K562 (cell line): ENCODE results near the gene DNMT1. TPM values are rescaled to one million over a fixed set of nuclear protein-coding genes. Genes with fewer than 3 reads are reported as not detected.

ENCODE experiments used
- ATAC-seq: fragments of 200-7000 bp; cut with Tn5 transposase; 3 replicates; pipeline ENCODE4 v1.9.1; 2020; ENCODE audit warnings: moderate library complexity
- BruUV-seq: library from RNA; stranded (reverse); fragments of 400-500 nt; replicated peaks from 2 replicates; lab custom pipeline; 2021; lab: Mats Ljungman, UMichigan
- CTCF ChIA-PET: fragments of 300-600 bp; formaldehyde crosslinking; extraction: SDS; loops from one replicate; lab custom pipeline; 2021; ENCODE audit warnings: low intra/inter-chr PET ratio; lab: Yijun Ruan, JAX
- POLR2A ChIA-PET: fragments of 300-600, 350-650 bp; sonication (Branson Sonifier 250); formaldehyde crosslinking; extraction: SDS; loops from one replicate; lab custom pipeline; 2021; ENCODE audit warnings: antibody characterized with exemption, inconsistent platforms; lab: Yijun Ruan, JAX
- DNase-seq, 4 experiments: peaks; one replicate each; pipeline versions ENCODE4 v3.0.0 to v3.0.0-alpha.2; 2011 to 2018; ENCODE audit warnings: low spot score in 3 of 4, mixed read lengths in 3 of 4; ENCODE audit errors: extremely low read depth in 1 of 4
- FAIRE-seq: peaks from 2 replicates; lab custom pipeline; 2011; peaks lifted over from hg19 to GRCh38; lab: Jason Lieb, UNC
- H2AFZ ChIP-seq: 2 replicates; pipeline ENCODE4 v1.6.0; 2011; ENCODE audit warnings: low read depth, low read length, control low read depth, inconsistent platforms
- H3K27ac ChIP-seq: fragments of 200-600 bp; 3 replicates; pipeline ENCODE4 v1.8.0; 2011; ENCODE audit warnings: low read depth, mild to moderate bottlenecking, control low read depth, inconsistent platforms, low read length, moderate library complexity, mixed read lengths; ENCODE audit errors: extremely low read depth
- H3K27me3 ChIP-seq, 2 experiments: fragments of 300-600 bp in 1 of 2; 2 replicates in 1 of 2; 3 replicates in 1 of 2; pipeline versions ENCODE4 v1.6.0 to v1.8.0; 2011; ENCODE audit warnings: inconsistent platforms in 2 of 2, low read length in 2 of 2, mild to moderate bottlenecking in 1 of 2, mixed read lengths in 1 of 2, moderate library complexity in 1 of 2; ENCODE audit not compliant: control insufficient read depth in 2 of 2, insufficient read depth in 2 of 2
- H3K36me3 ChIP-seq: fragments of 300-600 bp; 3 replicates; pipeline ENCODE4 v1.8.0; 2011; ENCODE audit warnings: mild to moderate bottlenecking, low read length, inconsistent platforms; ENCODE audit not compliant: control insufficient read depth, insufficient read depth
- H3K4me1 ChIP-seq, 2 experiments: fragments of 200-600 bp in 1 of 2; replicated peaks in 1 of 2; 2 replicates in 1 of 2; 3 replicates in 1 of 2; pipeline versions ENCODE4 v1.5.1 to v1.8.0; 2011; ENCODE audit warnings: inconsistent platforms in 2 of 2, low read length in 2 of 2, mild to moderate bottlenecking in 1 of 2, mixed read lengths in 1 of 2, moderate library complexity in 1 of 2; ENCODE audit not compliant: control insufficient read depth in 2 of 2, insufficient read depth in 2 of 2
- H3K4me2 ChIP-seq: 2 replicates; pipeline ENCODE4 v1.6.1; 2011; ENCODE audit warnings: low read length, control low read depth, inconsistent platforms, mixed read lengths; ENCODE audit not compliant: insufficient read depth
- H3K4me3 ChIP-seq: fragments of 200-600 bp; sonication (generic), shearing (Covaris generic); 2 replicates; pipeline ENCODE4 v1.5.1; 2016; ENCODE audit warnings: control low read depth, inconsistent platforms
- H3K79me2 ChIP-seq: fragments of 200-600 bp; 3 replicates; pipeline ENCODE4 v1.8.0; 2011; ENCODE audit warnings: low read length, inconsistent platforms; ENCODE audit not compliant: control insufficient read depth, insufficient read depth
- H3K9ac ChIP-seq, 2 experiments: 2 replicates each; pipeline versions ENCODE4 v1.6.0 to v1.6.1; 2011; ENCODE audit warnings: low read depth in 2 of 2, low read length in 2 of 2, control low read depth in 1 of 2, inconsistent platforms in 1 of 2, mild to moderate bottlenecking in 1 of 2, mixed read lengths in 1 of 2; ENCODE audit not compliant: insufficient read depth in 1 of 2
- H3K9me1 ChIP-seq: one replicate; pipeline ENCODE4 v1.6.0; 2011; ENCODE audit warnings: inconsistent platforms, mild to moderate bottlenecking, low read length, moderate library complexity; ENCODE audit not compliant: control insufficient read depth, insufficient read depth
- H3K9me3 ChIP-seq: replicated peaks from 2 replicates; pipeline ENCODE4 v1.5.1; 2011; ENCODE audit warnings: low read depth, low read length, inconsistent platforms; ENCODE audit not compliant: control insufficient read depth, insufficient read depth
- H4K20me1 ChIP-seq: replicated peaks from 2 replicates; pipeline ENCODE4 v1.6.1; 2011; ENCODE audit warnings: low read length, inconsistent platforms, mixed read lengths; ENCODE audit not compliant: control insufficient read depth, insufficient read depth
- CBX1 ChIP-seq: sonication (generic); IDR thresholded peaks from 2 replicates; pipeline ENCODE4 v1.6.1; 2016; ENCODE audit warnings: antibody characterized with exemption, low read depth, mild to moderate bottlenecking
- CBX8 ChIP-seq: fragments of 200-600 bp; sonication (generic); IDR thresholded peaks from 2 replicates; pipeline ENCODE4 v1.6.1; 2012; ENCODE audit warnings: borderline replicate concordance, mixed run types, low read depth, mild to moderate bottlenecking, moderate library complexity, mixed read lengths, low read length, control low read depth, inconsistent platforms; ENCODE audit not compliant: poor library complexity, severe bottlenecking; ENCODE audit errors: extremely low read depth
- CC2D1A ChIP-seq: fragments of 450-650 bp; IDR thresholded peaks from 2 replicates; pipeline ENCODE4 v1.6.1; 2017; ENCODE audit warnings: mild to moderate bottlenecking
- HEY1 ChIP-seq: fragments of 250-450 bp; sonication (Bioruptor Pico); IDR thresholded peaks from 2 replicates; pipeline ENCODE4 v1.5.0; 2020; ENCODE audit warnings: mild to moderate bottlenecking, moderate library complexity, borderline replicate concordance
- MTA3 ChIP-seq: fragments of 450-650 bp; formaldehyde crosslinking; IDR thresholded peaks from 2 replicates; pipeline ENCODE4 v1.6.1; 2017; ENCODE audit warnings: mild to moderate bottlenecking, borderline replicate concordance
- NFATC3 ChIP-seq: fragments of 450-650 bp; IDR thresholded peaks from 2 replicates; pipeline ENCODE4 v1.6.1; 2017; ENCODE audit warnings: mild to moderate bottlenecking
- OTX1 ChIP-seq: fragments of 450-650 bp; formaldehyde crosslinking; IDR thresholded peaks from 2 replicates; pipeline ENCODE4 v1.4.0; 2022; ENCODE audit warnings: mild to moderate bottlenecking
- POLR2B ChIP-seq: fragments of 450-650 bp; IDR thresholded peaks from 2 replicates; pipeline ENCODE4 v1.6.1; 2018; ENCODE audit warnings: low read depth; ENCODE audit not compliant: partially characterized antibody
- RERE ChIP-seq: sonication (generic); formaldehyde crosslinking; IDR thresholded peaks from 2 replicates; pipeline ENCODE4 v1.8.0; 2023; ENCODE audit warnings: missing genetic modification reagents, mild to moderate bottlenecking, borderline replicate concordance
- STAG1 ChIP-seq: sonication (generic); formaldehyde crosslinking; IDR thresholded peaks from 2 replicates; pipeline ENCODE4 v1.5.0; 2020; ENCODE audit warnings: missing genetic modification reagents, borderline replicate concordance
- TCF3 ChIP-seq: sonication (generic); formaldehyde crosslinking; IDR thresholded peaks from 2 replicates; pipeline ENCODE4 v1.4.0; 2020; ENCODE audit warnings: mild to moderate bottlenecking, missing genetic modification reagents
- ZKSCAN8 ChIP-seq: fragments of 200-800 bp; sonication (Bioruptor generic); IDR thresholded peaks from 2 replicates; pipeline ENCODE4 v1.6.1; 2016; ENCODE audit warnings: missing genetic modification characterization, missing compliant biosample characterization
- ZNF143 ChIP-seq: sonication (generic); formaldehyde crosslinking; IDR thresholded peaks from 2 replicates; pipeline ENCODE4 v1.9.0; 2022; ENCODE audit warnings: mild to moderate bottlenecking, missing genetic modification reagents
- WGBS: fragments of 100-300 bp; shearing (Covaris generic); methylation state at CpG from one replicate; pipeline ENCODE4 v1.1.6; 2016; ENCODE audit warnings: low coverage, mixed read lengths; ENCODE audit not compliant: insufficient coverage; ENCODE audit errors: missing lambda C conversion rate; 5-methylcytosine and 5-hydroxymethylcytosine counted together
- in situ Hi-C: fragments of 300-500 bp; cut with MboI; formaldehyde crosslinking; loops from 4 replicates; pipeline ENCODE4 v1.15.0; 2018; ENCODE audit warnings: inconsistent platforms, mixed read lengths
- intact Hi-C: fragments of 100-400 bp; cut with micrococcal nuclease; formaldehyde crosslinking; loops from 2 replicates; pipeline ENCODE4 v1.14.2; 2022
- polyA plus RNA-seq, 8 experiments: library from polyadenylated mRNA; depleted of rRNA in 4 of 8; stranded (reverse) in 5 of 8; unstranded in 3 of 8; fragments of >200 nt; fragmentation: Nextera tagmentation in 2 of 8; fragmentation: Illumina TruSeq in 1 of 8; extraction: Ambion mirVana in 2 of 8; extraction: Trizol in 1 of 8; gene quantifications; 2 replicates each; pipeline versions ENCODE4 v1.2.1 to v1.2.3, GENCODE V29; 2011 to 2014; ENCODE audit warnings: inconsistent platforms in 1 of 8, missing spikeins in 1 of 8
- total RNA-seq, 7 experiments: library from RNA; depleted of rRNA in 6 of 7; stranded (reverse); fragments of >200 nt in 6 of 7; fragmentation: Illumina TruSeq in 2 of 7; extraction: Trizol in 2 of 7; gene quantifications; 2 replicates each; pipeline versions ENCODE4 v1.2.1 to v1.2.3, GENCODE V29; 2011 to 2021; ENCODE audit warnings: low replicate concordance in 1 of 7
- TF ChIP-seq, protein P1 (sequence below): sonication (generic); formaldehyde crosslinking; IDR thresholded peaks from 2 replicates; pipeline ENCODE4 v1.8.0; 2022; ENCODE audit warnings: missing genetic modification reagents, mild to moderate bottlenecking, borderline replicate concordance

The DNMT1 gene
- total and polyA plus RNA-seq, 9 of the 15 experiments (the other 6 are each of a cell fraction or from before 2014, with no cell fraction given) = 80.1 to 271 (median 121) TPM

GRCh38 chr19:10112037-10112761, 82.6 kb downstream of the DNMT1 start:
- H3K27me3 ChIP-seq = no peaks in the 10 kb centered on the region
- no peak overlapping the region for H3K27ac ChIP-seq
- H3K4me1 ChIP-seq = peaks cover 2 to 87% of the 10 kb centered on the region in 2 experiments; a peak in 4 of 5 replicates
- no peak overlapping the region for H2AFZ ChIP-seq
- in situ Hi-C loops = no loop called here
- intact Hi-C loops = loop anchor here (5.0 kb wide), 1 partner anchor 180 kb away; no protein-coding TSS in a partner anchor
- H3K9me1 ChIP-seq = no peaks in the 10 kb centered on the region
- FAIRE-seq (peak; percentile 69), ATAC-seq (peak; percentile 12), DNase-seq (peak in 2 of 4 experiments; percentile 13 to 41)
- no peaks in the 10 kb centered on the region; the same call in 1 of the 2 replicates for H4K20me1 ChIP-seq
- ChIA-PET CTCF (interaction anchor here (0.6 to 1.1 kb wide), 2 partner anchors 178 to 1458 kb away, joined by 3 read pairs; no protein-coding TSS in a partner anchor), POLR2A (interaction anchor here (0.7 to 1.4 kb wide), 3 partner anchors 16 to 245 kb away, joined by 3 to 5 read pairs (median 3); no protein-coding TSS in a partner anchor)
- no TSS peak for BruUV-seq
- peak overlapping the region in 1 of 2 experiments; percentile 70; a peak in 2 of 4 replicates for H3K9ac ChIP-seq
- 23% methylated on average over 19 of the region's 23 CpGs for WGBS
- H3K79me2 ChIP-seq = peaks cover 22% of the 10 kb centered on the region
- H3K4me2 ChIP-seq = no peak overlapping the region
- peaks cover 74% of the 10 kb centered on the region for H3K36me3 ChIP-seq
- H3K4me3 ChIP-seq = no peak overlapping the region
- no peaks in the 10 kb centered on the region for H3K9me3 ChIP-seq
- TF ChIP-seq STAG1 (CRISPR knock-in tag) (no peak), RERE (CRISPR knock-in tag) (no peak), CBX1 (no peak), POLR2B (peak; percentile 44), NFATC3 (no peak), CBX8 (no peak), TCF3 (CRISPR knock-in tag) (no peak), ZKSCAN8 (CRISPR knock-in tag) (no peak), OTX1 (CRISPR knock-in tag) (no peak; the same call in 1 of the 2 replicates), HEY1 (CRISPR knock-in tag) (no peak), ZNF143 (CRISPR knock-in tag) (no peak), CC2D1A (no peak), MTA3 (0 out of 2 replicates have a peak, but pooled peaks have one; percentile 18)
- TF ChIP-seq, protein P1, sequence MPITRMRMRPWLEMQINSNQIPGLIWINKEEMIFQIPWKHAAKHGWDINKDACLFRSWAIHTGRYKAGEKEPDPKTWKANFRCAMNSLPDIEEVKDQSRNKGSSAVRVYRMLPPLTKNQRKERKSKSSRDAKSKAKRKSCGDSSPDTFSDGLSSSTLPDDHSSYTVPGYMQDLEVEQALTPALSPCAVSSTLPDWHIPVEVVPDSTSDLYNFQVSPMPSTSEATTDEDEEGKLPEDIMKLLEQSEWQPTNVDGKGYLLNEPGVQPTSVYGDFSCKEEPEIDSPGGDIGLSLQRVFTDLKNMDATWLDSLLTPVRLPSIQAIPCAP = no peak
